GM19025 (cell line): ENCODE results near the gene HPCAL1.

Experiments
- ATAC-seq: cut with Tn5 transposase; IDR thresholded peaks from one replicate; pipeline ENCODE4 v1.9.1; 2021; ENCODE audit warnings: mild to moderate bottlenecking, low read depth, moderate library complexity; ENCODE audit not compliant: unreplicated experiment

HPCAL1 gene

GRCh38 chr2:10269291-10269690, 33.4 kb upstream of the HPCAL1 start:
- ATAC-seq, result no peak

- ATAC-seq, result no peak
Measured at GRCh38 chr2:10269711-10270610, 32.7 kb upstream of the HPCAL1 start.

GRCh38 chr2:10271509-10271908, 31.2 kb upstream of the HPCAL1 start:
- no peak for ATAC-seq

GRCh38 chr2:10271946-10272345, 30.8 kb upstream of the HPCAL1 start:
- no peak for ATAC-seq

- no peak for ATAC-seq
Measured at GRCh38 chr2:10272464-10272863, 30.2 kb upstream of the HPCAL1 start.

GRCh38 chr2:10273215-10274175, 29.2 kb upstream of the HPCAL1 start:
- ATAC-seq, result no peak

GRCh38 chr2:10274376-10274775, 28.3 kb upstream of the HPCAL1 start:
- ATAC-seq, result no peak

- ATAC-seq, result no peak
Measured at GRCh38 chr2:10274983-10275802, 27.5 kb upstream of the HPCAL1 start.

- no peak for ATAC-seq
Measured at GRCh38 chr2:10276481-10277292, 26.0 kb upstream of the HPCAL1 start.

GRCh38 chr2:10277293-10278028, 25.2 kb upstream of the HPCAL1 start:
- no peak for ATAC-seq

- ATAC-seq, result no peak
Measured at GRCh38 chr2:10278029-10278762, 24.5 kb upstream of the HPCAL1 start.

GRCh38 chr2:10278763-10279471, 23.8 kb upstream of the HPCAL1 start:
- no peak for ATAC-seq

- no peak for ATAC-seq
Measured at GRCh38 chr2:10279472-10279870, 23.2 kb upstream of the HPCAL1 start.

- no peak for ATAC-seq
Measured at GRCh38 chr2:10279946-10280463, 22.7 kb upstream of the HPCAL1 start.

- ATAC-seq, result no peak
Measured at GRCh38 chr2:10281891-10282290, 20.8 kb upstream of the HPCAL1 start.

- ATAC-seq, result no peak
Measured at GRCh38 chr2:10282611-10283105, 20.0 kb upstream of the HPCAL1 start.
